Stimulated activated CD8-positive, alpha-beta memory T cell treated with anti-CD3 and anti-CD28 coated beads, Interleukin-15, amount 100 ng/mL, for 4 hours (primary cell): ENCODE results near the gene STEAP1B.
"Not testable (repeated sequence)": the region's sequence is repeated elsewhere in the genome, so short reads cannot be mapped to it uniquely, and the experiment has no call there.

Experiments used
- DNase-seq, 2 donors: peaks; one replicate each; pipeline ENCODE4 v3.0.0-alpha.2; 2020; ENCODE audit warnings: low read depth in 2 of 2

STEAP1B gene

GRCh38 chr7:22454446-22454845, 45.5 kb downstream of the STEAP1B start:
- no peak for DNase-seq

DNA sequence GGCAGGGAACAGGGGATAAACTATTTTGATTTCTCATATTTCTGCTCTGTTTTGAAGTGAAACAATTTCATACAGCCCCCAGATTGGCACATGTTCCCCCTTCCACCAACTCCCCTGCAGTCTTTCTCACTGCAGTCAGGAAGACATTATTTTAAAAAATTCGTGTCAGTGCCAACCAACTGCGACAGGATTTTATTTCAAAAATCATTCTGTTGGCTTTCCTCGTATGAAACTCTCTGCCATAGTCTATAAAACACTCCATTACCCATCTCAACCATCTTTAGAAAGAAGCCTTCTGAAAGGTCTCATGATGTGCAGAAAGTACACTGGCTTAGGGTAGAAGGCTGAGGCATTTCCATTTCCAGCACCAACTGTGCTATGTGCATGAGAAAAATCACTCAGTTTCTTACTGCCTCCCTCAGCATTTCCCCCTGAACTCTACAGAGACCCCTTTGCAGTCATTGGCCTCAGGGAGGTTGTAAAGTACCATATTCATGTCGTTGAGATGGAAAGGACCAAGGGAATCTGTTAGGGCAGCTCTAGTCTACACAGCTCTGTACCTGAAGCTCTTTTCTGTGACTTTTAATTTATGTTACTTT, 46.9 kb downstream of the STEAP1B start:
- no peak for DNase-seq

- DNase-seq, result no peak
Observed at GRCh38 chr7:22452142-22452959, 47.6 kb downstream of the STEAP1B start.

- DNase-seq, result not testable (repeated sequence)
Observed at GRCh38 chr7:22450013-22450412, 50.0 kb downstream of the STEAP1B start.

GRCh38 chr7:22447762-22448161, 52.2 kb downstream of the STEAP1B start:
- DNase-seq, result no peak

DNA sequence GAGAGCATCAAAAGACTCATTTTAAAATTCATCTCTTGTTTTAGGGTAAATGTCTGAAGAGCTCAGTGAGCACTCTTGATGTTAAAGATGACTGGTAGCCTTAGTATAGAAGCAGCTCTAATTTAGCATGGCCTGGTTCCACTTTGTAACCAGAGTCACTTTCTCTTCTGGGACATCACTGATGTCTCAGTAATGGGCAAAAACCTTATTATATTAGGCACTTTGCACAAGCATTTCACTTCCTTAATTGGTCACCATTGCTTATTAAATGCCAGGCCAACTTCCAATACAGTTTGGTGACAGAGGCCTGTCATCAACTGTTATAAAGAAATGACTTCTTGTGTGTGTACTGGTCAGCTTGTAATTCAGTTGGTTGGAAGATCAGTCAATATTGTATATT, 53.0 kb downstream of the STEAP1B start:
- no peak for DNase-seq

DNA sequence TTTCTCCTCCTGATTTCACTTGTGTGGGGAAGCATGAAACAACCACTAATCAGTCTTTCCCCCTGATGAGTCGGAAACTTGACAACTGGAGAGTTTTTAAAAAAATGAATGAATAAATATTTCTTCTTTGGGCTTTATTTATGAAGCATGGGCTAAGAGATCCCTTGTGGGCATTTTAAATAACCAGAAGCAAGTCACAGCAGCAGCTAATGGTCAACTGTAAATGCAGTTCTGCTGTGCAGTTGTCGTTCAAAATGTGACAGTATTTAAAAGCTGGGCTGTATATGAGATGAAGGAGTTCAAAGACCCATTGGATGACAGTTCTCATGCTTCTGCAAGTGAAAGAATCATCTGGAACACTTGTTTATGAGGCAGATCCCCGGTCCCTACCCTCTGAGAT, 54.1 kb downstream of the STEAP1B start:
- DNase-seq, result no peak

DNA sequence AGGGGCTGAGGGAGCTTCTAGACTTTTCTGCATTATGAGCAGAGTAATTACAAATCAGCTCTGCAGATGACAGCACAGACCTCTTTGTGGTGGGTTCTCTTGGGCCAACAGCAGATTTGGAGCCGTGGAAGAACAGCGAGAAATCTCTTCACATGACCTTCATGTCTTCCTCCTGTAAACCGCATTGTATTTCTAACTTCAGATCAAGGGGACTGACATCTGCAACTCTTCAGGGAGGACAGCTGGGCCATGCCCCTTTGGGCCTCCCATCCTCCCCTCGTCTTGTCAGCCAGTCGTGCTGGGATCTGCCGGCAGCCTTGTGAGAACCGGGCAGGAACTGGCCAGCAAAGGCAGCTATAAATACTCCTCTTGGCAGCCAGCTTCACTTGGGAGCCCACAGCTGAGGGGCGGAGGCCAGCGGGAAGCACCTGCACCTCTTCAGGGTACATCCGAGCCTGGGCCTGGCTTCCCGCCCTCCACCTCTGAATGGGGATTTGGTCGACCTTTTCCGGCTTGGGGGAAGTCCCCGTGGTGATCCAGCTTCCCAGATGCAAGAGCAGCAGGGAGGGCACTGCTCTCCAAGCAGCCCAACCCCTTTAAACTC, 54.7 kb downstream of the STEAP1B start:
- DNase-seq, result no peak

- DNase-seq, result no peak
Observed at GRCh38 chr7:22444181-22444971, 55.6 kb downstream of the STEAP1B start.

GRCh38 chr7:22443370-22444180, 56.4 kb downstream of the STEAP1B start:
- DNase-seq, result no peak

DNA sequence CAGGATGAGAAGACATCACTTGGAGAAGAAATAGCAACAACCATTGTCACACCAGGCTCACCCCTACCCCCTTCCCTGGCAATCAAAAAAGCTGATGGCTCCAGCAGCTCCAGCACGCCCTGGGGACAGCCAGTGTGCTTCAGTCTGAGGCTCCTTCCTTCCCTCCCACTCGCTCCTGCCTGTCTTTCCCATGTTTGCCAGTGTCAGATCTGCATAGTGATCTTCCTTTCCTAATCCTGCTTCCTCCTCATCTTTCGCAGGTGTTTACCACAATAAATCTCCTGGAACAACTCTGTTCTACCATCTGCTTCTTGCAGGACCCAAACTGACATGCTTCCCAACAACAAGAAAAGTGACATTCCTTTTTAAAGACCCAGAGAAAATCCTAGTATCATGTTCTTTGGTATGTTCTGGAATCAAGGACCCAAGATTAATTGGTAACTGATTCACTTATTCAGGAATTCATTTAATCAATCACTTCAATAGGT, 57.1 kb downstream of the STEAP1B start:
- DNase-seq, result no peak

- no peak for DNase-seq
Observed at GRCh38 chr7:22442187-22442881, 57.7 kb downstream of the STEAP1B start.

DNA sequence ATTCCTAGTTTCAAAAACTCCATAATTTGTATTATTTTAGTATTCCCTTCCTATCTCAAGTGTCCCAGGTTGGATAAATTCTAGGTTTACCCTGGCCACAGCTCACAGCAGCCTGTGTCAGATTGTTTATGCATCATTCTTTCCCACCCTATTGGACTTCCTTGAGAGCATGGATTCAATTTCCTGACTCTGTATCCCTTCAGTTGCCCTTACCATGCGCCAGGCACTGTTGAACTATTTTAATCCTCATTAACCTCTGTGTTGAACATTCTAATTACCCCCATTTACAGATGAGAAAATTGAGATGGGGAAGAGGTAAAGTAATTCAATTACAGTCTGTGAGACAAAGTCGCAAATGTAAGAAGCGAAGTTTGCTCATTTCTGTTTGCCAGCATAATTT, 58.8 kb downstream of the STEAP1B start:
- no peak for DNase-seq

DNA sequence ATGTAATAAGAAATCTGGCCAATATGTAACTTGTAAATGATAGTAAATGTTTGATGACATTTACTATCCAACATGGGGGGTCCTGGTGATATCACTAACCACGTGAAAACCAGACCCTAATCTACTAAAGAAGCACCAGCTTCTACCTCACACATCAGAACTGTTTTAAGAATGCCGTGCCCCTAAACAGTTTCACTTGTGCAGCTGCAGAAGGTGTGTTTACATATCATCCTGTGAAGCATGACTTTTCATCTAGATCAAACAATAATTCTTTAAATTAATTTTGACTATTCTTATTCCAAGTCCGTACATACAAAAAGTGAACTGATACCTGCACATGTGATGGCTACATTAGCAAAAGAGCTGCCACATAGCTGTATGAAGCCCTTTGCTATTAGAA, 61.0 kb downstream of the STEAP1B start:
- DNase-seq, result no peak

DNA sequence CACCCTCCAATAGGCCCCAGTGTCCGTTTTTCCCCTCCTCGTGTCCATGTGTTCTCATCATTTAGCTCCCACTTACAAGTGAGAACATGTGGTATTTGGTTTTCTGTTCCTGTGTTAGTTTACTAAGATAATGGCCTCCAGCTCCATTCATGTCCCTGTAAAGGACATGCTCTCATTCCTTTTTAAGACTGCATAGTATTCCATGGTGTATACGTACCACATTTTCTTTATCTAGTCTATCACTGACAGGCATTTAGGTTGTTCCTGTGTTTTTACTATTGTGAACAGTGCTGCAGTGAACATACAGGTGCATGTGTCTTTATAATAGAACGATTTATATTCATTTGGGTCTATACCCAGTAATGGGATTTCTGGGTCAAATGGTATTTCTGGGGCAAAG, 63.4 kb downstream of the STEAP1B start:
- DNase-seq, result not testable (repeated sequence)

DNA sequence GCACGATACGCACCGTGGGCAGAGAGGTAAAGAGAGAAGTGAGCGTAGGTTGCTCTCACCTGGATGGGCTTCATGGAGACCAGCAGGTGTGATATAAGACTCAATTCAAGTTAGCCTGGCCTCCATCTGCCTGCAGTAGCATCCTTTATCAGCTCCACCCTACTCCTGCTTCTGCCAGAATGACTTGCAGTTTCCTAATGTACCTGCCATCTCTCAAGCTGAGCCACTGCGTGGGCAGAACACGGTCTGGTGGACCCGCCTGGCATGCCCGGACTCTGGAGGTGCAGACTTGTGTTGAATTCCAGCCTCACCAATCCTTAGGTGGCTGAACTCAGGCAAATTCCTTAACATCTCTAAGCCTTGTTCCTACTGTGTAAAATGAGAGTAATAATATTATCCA, 64.3 kb downstream of the STEAP1B start:
- DNase-seq, result no peak

GRCh38 chr7:22435105-22435504, 64.9 kb downstream of the STEAP1B start:
- no peak for DNase-seq

DNA sequence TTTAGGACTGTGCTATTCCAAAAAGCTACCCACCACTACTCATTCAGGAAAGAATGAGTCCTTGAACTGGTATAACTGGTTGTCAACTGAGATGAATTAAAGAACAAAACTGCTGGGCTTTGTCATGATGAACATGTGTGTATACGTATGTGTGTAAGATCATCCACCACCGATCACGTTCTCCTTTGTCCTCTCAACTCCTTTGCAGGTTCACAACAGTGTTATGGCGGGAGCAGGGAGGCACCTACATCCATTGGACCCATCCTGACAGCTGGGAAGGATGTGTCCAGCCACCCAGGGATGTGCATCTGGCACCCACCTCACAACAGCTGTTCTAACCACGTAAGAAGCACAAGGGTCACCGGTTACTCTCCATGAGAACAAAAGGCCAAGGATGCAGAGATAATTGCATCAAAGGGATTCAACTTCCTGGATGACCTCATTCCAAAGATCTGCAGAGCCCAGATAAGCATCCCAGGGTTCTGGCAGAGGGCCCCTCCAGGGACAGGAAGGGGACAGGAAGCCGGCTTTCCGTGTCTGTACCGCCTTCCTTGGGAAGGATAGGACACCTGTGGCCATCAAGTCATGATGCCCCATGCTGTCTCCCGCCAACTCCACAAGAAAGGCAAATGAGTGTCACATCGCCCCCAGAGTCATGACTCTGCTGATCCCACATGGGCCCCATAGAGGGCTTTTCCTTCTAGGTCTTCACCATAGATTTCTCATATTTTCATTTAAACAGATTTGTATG, 66.1 kb downstream of the STEAP1B start:
- no peak for DNase-seq

DNA sequence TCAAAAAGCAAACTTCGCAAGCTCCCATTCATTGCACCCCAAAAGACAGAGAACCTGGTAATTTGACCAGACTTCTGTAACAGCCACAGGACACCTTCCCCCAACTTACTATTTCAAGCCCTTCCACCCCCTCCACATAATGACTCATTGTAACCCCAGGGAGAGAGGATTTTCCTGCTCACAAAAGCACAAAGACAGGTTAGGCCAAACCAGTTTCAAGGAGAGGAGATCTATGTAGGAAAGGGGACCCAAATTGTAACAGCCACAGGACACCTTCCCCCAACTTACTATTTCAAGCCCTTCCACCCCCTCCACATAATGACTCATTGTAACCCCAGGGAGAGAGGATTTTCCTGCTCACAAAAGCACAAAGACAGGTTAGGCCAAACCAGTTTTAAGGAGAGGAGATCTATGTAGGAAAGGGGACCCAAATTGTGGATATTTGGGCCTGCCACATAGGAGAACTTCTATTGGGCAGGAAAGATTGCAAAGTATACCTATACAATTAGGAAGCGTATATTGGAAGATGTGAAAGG, 66.8 kb downstream of the STEAP1B start:
- DNase-seq, result not testable (repeated sequence)
